GM23338 (cell line): ENCODE measurements around the gene ZNF275. TPM values are rescaled to one million over a fixed set of nuclear protein-coding genes. Genes with fewer than 3 reads are reported as not detected.

Source experiments
- ATAC-seq: fragments of 200-7000 bp; cut with Tn5 transposase; 3 replicates; pipeline ENCODE4 v1.9.1; 2020
- DNase-seq: peaks from one replicate; pipeline ENCODE4 v3.0.0-alpha.2; 2015; ENCODE audit warnings: low spot score
- H2AFZ ChIP-seq: fragments of 200-600 bp; sonication (generic); 2 replicates; pipeline ENCODE4 v1.8.0; 2016; ENCODE audit warnings: antibody characterized with exemption, mild to moderate bottlenecking, moderate library complexity
- H3F3A ChIP-seq: fragments of 200-600 bp; sonication (generic); replicated peaks from 2 replicates; pipeline ENCODE4 v1.8.0; 2017; ENCODE audit warnings: antibody characterized with exemption, mixed run types, low read depth
- H3K27ac ChIP-seq: fragments of 200-600 bp; sonication (generic); 2 replicates; pipeline ENCODE4 v1.6.1; 2016; ENCODE audit warnings: low read depth
- H3K27me3 ChIP-seq: fragments of 200-600 bp; sonication (generic); 2 replicates; pipeline ENCODE4 v1.8.0; 2016; ENCODE audit warnings: mild to moderate bottlenecking, mixed run types, moderate library complexity; ENCODE audit not compliant: insufficient read depth
- H3K36me3 ChIP-seq: fragments of 200-600 bp; sonication (generic); 2 replicates; pipeline ENCODE4 v1.8.0; 2016; ENCODE audit warnings: mild to moderate bottlenecking; ENCODE audit not compliant: insufficient read depth
- H3K4me1 ChIP-seq: fragments of 200-600 bp; sonication (generic); 2 replicates; pipeline ENCODE4 v1.8.0; 2016; ENCODE audit warnings: mild to moderate bottlenecking, moderate library complexity; ENCODE audit not compliant: insufficient read depth
- H3K4me2 ChIP-seq: fragments of 200-600 bp; sonication (generic); 2 replicates; pipeline ENCODE4 v1.7.1; 2017; ENCODE audit warnings: mixed run types
- H3K4me3 ChIP-seq: fragments of 200-600 bp; sonication (generic); 2 replicates; pipeline ENCODE4 v1.6.1; 2016; ENCODE audit warnings: mixed run types
- H3K79me2 ChIP-seq: fragments of 200-600 bp; sonication (generic); replicated peaks from 2 replicates; pipeline ENCODE4 v1.8.0; 2017; ENCODE audit warnings: mild to moderate bottlenecking; ENCODE audit not compliant: insufficient read depth
- H3K9me2 ChIP-seq: fragments of 200-600 bp; sonication (generic); 2 replicates; pipeline ENCODE4 v1.8.0; 2017; ENCODE audit not compliant: insufficient read depth
- H4K20me1 ChIP-seq: fragments of 200-600 bp; sonication (generic); replicated peaks from 2 replicates; pipeline ENCODE4 v1.8.0; 2017; ENCODE audit warnings: mild to moderate bottlenecking; ENCODE audit not compliant: insufficient read depth
- H3K27ac Mint-ChIP-seq: 2 replicates; pipeline ENCODE4 v1.8.0; 2020; ENCODE audit warnings: inconsistent platforms, mild to moderate bottlenecking, moderate library complexity, mixed read lengths
- H3K27me3 Mint-ChIP-seq: 3 replicates; pipeline ENCODE4 v1.8.0; 2022; ENCODE audit warnings: low read depth, mild to moderate bottlenecking, moderate library complexity, mixed read lengths, inconsistent platforms; ENCODE audit not compliant: insufficient read depth, poor library complexity
- H3K36me3 Mint-ChIP-seq: 3 replicates; pipeline ENCODE4 v1.8.0; 2021; ENCODE audit warnings: low read depth, mild to moderate bottlenecking, inconsistent platforms, moderate library complexity, mixed read lengths
- H3K4me1 Mint-ChIP-seq: 3 replicates; pipeline ENCODE4 v1.8.0; 2020; ENCODE audit warnings: mild to moderate bottlenecking, inconsistent platforms, mixed read lengths
- H3K4me3 Mint-ChIP-seq: 3 replicates; pipeline ENCODE4 v1.8.0; 2021; ENCODE audit warnings: moderate library complexity, mild to moderate bottlenecking, inconsistent platforms, mixed read lengths
- H3K9me3 Mint-ChIP-seq: 3 replicates; pipeline ENCODE4 v1.8.0; 2020; ENCODE audit warnings: moderate library complexity, mild to moderate bottlenecking, inconsistent platforms, mixed read lengths
- EZH2phosphoT487 ChIP-seq: fragments of 200-600 bp; sonication (generic); IDR thresholded peaks from one replicate; pipeline ENCODE4 v1.8.1; 2018; ENCODE audit warnings: antibody characterized with exemption; ENCODE audit not compliant: unreplicated experiment
- JUNB ChIP-seq: IDR thresholded peaks from one replicate; pipeline ENCODE4 v1.6.1; 2016; ENCODE audit warnings: antibody characterized with exemption; ENCODE audit not compliant: unreplicated experiment
- ZNF114 ChIP-seq: fragments of 250-450 bp; sonication (Bioruptor Pico); IDR thresholded peaks from 2 replicates; pipeline ENCODE4 v1.5.0; 2020; ENCODE audit warnings: mild to moderate bottlenecking, moderate library complexity
- ZNF462 ChIP-seq: fragments of 250-450 bp; sonication (Bioruptor Pico); IDR thresholded peaks from 2 replicates; pipeline ENCODE4 v1.5.0; 2020; ENCODE audit warnings: mild to moderate bottlenecking, moderate library complexity
- polyA plus RNA-seq: library from polyadenylated mRNA; unstranded; fragments of >200 nt; fragmentation: Nextera tagmentation; extraction: Ambion mirVana; gene quantifications from 2 replicates; pipeline ENCODE4 v1.2.1, GENCODE V29; 2016
- total RNA-seq: library from RNA; depleted of rRNA; stranded (reverse); fragments of >200 nt; shearing (Covaris generic); gene quantifications from 2 replicates; pipeline ENCODE4 v1.2.3, GENCODE V29; 2014

Gene ZNF275
- total and polyA plus RNA-seq, 2 experiments from 2014 or later = 3.2 to 12.3 TPM

- peaks cover 19% of the 10 kb centered on the region for H3K4me1 Mint-ChIP-seq
- Histone ChIP-seq H3K79me2 (peaks cover 6% of the 10 kb centered on the region; the same call in 1 of the 2 replicates), H4K20me1 (no peaks in the 10 kb centered on the region)
Measured at GRCh38 chrX:153334654-153335295, 822 bp downstream of the ZNF275 start.

More at GRCh38 chrX:153334654-153335295, 822 bp downstream of the ZNF275 start:
- Histone ChIP-seq H3K27ac (no peak overlapping the region), H2AFZ (no peak overlapping the region), H3K9me2 (no peaks in the 10 kb centered on the region), H3K36me3 (no peaks in the 10 kb centered on the region), H3K4me3 (peak overlapping the region; percentile 72), H3K27me3 (no peaks in the 10 kb centered on the region), H3K4me1 (peaks cover 12% of the 10 kb centered on the region; the same call in 1 of the 2 replicates), H3K4me2 (peak overlapping the region; percentile 76), H3F3A (no peaks in the 10 kb centered on the region)
- Mint-ChIP-seq H3K36me3 (peaks cover 16% of the 10 kb centered on the region; the same call in 2 of the 3 replicates), H3K4me3 (peak overlapping the region; percentile 86), H3K9me3 (no peaks in the 10 kb centered on the region), H3K27ac (peak overlapping the region; percentile 89; the same call in 1 of the 2 replicates), H3K27me3 (peaks cover 1% of the 10 kb centered on the region)
- ATAC-seq (peak; percentile 12; the same call in 2 of the 3 replicates), DNase-seq (no peak)
- TF ChIP-seq ZNF462 (no peak), JUNB (no peak), EZH2phosphoT487 (no peak), ZNF114 (CRISPR knock-in tag) (no peak)
